Endothelial cell of umbilical vein (primary cell): Measurements from ENCODE around the gene SRGAP3.

Experiments
- EZH2 ChIP-seq: IDR thresholded peaks from 2 replicates; pipeline ENCODE4 v1.6.1; 2012; ENCODE audit warnings: borderline replicate concordance, low read depth, mild to moderate bottlenecking, moderate library complexity, low read length, inconsistent platforms; ENCODE audit not compliant: severe bottlenecking
- JUN ChIP-seq: IDR thresholded peaks from 2 replicates; pipeline ENCODE4 v1.6.1; 2011; ENCODE audit warnings: borderline replicate concordance, low read depth; ENCODE audit not compliant: insufficient read length, insufficient read depth
- POLR2A ChIP-seq: IDR thresholded peaks from 2 replicates; pipeline ENCODE4 v1.6.1; 2012; ENCODE audit warnings: low read depth, mild to moderate bottlenecking, control low read depth, low read length
- POLR2AphosphoS5 ChIP-seq: IDR thresholded peaks from 2 replicates; pipeline ENCODE4 v1.6.1; 2012; ENCODE audit warnings: low read depth, mild to moderate bottlenecking, control low read depth, low read length, moderate library complexity; ENCODE audit not compliant: insufficient read depth
- TF ChIP-seq, protein P1 (sequence below), 2 donors: IDR thresholded peaks; 1 replicate in 1 of 2; 2 replicates in 1 of 2; pipeline ENCODE4 v1.5.1; 2011; ENCODE audit warnings: low read length in 2 of 2, mild to moderate bottlenecking in 2 of 2, moderate library complexity in 2 of 2, control low read depth in 1 of 2, inconsistent platforms in 1 of 2, low read depth in 1 of 2; ENCODE audit not compliant: insufficient read depth in 1 of 2; ENCODE audit errors: extremely low read depth in 1 of 2

DNA sequence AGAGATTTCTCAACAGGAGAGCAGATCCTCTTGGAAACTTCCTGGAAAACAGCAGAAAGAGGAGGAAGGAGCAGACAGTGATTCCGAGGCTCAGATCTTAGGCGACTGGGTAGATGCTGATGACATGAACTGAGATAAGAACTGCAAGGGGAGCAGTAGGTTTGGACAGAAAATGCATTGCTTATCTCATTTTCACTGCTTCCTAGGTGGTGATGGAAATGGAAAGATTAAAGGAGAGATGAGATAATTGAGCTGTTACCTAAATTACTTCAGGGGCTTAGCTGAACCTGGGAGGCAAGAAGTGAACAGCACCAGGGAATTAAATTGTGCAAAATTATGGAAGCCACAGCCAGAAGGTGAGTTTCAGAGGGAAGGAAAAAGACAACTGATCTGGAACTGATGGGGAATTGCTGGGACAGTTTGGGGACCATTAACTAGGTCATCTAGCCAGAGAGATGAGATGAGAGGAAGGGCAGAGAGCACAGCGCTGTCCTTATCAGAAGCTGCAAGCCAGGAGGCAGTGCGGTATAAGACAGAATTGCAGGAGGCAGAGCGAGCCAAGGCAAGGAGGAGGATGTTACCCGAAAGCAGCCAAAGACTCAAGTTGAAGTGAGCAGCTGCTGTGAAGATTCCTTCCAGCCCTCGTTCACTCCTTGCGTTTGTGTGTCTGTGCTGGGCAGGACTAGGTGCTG, 140.4 kb downstream of the SRGAP3 start:
- TF ChIP-seq EZH2 (no peak), POLR2AphosphoS5 (no peak), JUN (no peak), POLR2A (no peak)
- TF ChIP-seq, protein P1, sequence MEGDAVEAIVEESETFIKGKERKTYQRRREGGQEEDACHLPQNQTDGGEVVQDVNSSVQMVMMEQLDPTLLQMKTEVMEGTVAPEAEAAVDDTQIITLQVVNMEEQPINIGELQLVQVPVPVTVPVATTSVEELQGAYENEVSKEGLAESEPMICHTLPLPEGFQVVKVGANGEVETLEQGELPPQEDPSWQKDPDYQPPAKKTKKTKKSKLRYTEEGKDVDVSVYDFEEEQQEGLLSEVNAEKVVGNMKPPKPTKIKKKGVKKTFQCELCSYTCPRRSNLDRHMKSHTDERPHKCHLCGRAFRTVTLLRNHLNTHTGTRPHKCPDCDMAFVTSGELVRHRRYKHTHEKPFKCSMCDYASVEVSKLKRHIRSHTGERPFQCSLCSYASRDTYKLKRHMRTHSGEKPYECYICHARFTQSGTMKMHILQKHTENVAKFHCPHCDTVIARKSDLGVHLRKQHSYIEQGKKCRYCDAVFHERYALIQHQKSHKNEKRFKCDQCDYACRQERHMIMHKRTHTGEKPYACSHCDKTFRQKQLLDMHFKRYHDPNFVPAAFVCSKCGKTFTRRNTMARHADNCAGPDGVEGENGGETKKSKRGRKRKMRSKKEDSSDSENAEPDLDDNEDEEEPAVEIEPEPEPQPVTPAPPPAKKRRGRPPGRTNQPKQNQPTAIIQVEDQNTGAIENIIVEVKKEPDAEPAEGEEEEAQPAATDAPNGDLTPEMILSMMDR (IDR thresholded peaks at IDR 0.05; ENCODE audit: extremely low read depth in 1 of 2, insufficient read depth in 1 of 2, low read depth in 1 of 2, low read length in 2 of 2), result no peak
